ENCODE data around the gene ZBTB24.
"Not testable (repeated sequence)": the region's sequence is repeated elsewhere in the genome, so short reads cannot be mapped to it uniquely, and the experiment has no call there.

The ZBTB24 gene

DNA sequence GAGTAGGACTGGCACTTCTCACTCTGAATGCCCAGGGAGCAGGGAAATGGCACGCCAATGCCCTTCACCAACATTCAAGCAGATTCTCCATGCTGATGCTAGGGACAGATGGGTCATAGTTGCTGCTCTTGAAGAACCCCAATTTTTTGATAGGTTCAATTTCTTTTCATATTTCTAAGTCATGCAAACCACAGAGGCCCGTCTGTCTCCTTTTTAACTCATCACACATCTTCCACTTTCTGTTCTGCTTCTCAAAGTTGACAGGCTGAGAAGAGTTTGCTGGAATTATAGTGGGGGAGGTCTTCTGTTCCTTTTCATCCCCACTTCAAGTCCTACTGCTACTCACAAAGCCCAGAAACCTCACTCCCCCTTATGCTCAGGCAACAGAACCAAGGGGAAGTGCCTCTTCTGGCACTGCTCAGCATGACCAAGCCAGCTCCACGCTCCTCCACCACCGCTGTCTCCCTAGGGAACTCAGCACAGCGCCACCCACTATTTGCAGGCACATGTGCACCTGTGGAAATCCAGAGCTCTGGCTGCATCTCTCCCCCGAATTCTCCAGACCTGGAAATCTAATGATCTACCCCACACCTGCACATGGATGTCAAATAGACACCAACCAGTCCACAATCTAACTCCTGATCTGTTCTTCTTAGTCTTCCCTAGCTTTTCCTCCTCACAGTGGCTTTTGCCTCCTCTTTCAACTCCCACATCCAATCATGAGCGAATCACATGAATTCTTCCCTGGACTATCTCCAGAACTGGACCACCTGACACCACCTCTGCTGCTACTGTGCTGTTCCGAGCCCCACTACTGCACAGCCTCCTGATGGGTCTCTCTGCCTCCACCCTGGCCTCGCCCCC, 10.7 kb downstream of the ZBTB24 start:
- no peak overlapping the region for H3K27ac ChIP-seq (ENCODE audit: low read depth, low read length)

DNA sequence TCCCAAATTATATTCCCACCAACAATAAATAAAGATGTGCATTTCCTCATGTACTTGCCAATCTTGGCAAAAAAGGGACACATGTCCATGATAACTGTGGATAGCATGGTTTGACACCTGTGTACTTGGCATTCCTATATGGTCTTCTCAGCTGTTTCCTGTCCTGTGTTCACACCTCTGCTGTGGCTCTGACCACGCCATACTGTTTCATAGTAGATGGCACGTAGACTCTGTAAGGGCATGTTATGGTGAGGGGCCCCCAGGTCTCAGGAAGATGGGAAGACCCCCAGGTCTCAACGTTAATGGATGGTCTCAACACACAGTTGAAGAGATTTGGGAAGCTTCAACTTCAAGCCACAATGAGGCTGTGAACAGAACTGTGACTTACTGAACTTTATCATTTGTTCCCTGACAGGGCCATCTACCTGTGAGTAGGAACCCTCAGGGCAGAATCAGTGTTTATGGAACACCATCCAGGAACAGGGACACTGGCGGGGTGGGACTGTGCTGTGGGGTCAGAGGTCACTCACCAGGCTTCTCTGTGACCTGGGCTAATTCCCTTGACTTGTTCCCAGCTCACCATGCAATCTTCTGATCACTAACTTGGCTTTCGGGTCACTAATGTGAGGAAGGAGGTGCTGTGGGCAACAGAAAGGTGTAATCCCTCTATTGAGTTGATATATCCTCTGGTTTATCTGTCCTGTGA, 11.8 kb downstream of the ZBTB24 start:
- H3K27ac ChIP-seq (ENCODE audit: low read depth, low read length), result no peak overlapping the region
- H3K4me1 ChIP-seq (ENCODE audit: control insufficient read depth in 1 of 2, insufficient read depth in 2 of 2, low read length in 2 of 2), result peaks cover 4 to 25% of the 10 kb centered on the region in 2 donors
- H3K36me3 ChIP-seq (ENCODE audit: control insufficient read depth in 1 of 2, insufficient read depth in 2 of 2, low read length in 2 of 2), result peaks cover 30 to 83% of the 10 kb centered on the region in 2 donors
- H3K9ac ChIP-seq (ENCODE audit: low read depth in 1 of 2, low read length in 2 of 2), result no peak overlapping the region
- H3K4me3 ChIP-seq (ENCODE audit: low read depth in 1 of 2, low read length in 2 of 2), result no peak overlapping the region
- no peaks in the 10 kb centered on the region for H3K9me3 ChIP-seq (ENCODE audit: control insufficient read depth in 1 of 2, low read length in 2 of 2)
- H3K27me3 ChIP-seq (ENCODE audit: control insufficient read depth in 1 of 2, insufficient read depth in 2 of 2, low read length in 2 of 2), result no peaks in the 10 kb centered on the region

More for the DNA sequence above, 10.7 kb downstream of the ZBTB24 start:
- Histone ChIP-seq H3K9me3 (ENCODE audit: control insufficient read depth in 1 of 2, low read length in 2 of 2) (no peaks in the 10 kb centered on the region), H3K4me3 (ENCODE audit: low read depth in 1 of 2, low read length in 2 of 2) (no peak overlapping the region), H3K36me3 (ENCODE audit: control insufficient read depth in 1 of 2, insufficient read depth in 2 of 2, low read length in 2 of 2) (peaks cover 29 to 86% of the 10 kb centered on the region in 2 donors), H3K9ac (ENCODE audit: low read depth in 1 of 2, low read length in 2 of 2) (no peak overlapping the region), H3K4me1 (ENCODE audit: control insufficient read depth in 1 of 2, insufficient read depth in 2 of 2, low read length in 2 of 2) (peaks cover 4 to 19% of the 10 kb centered on the region in 2 donors), H3K27me3 (ENCODE audit: control insufficient read depth in 1 of 2, insufficient read depth in 2 of 2, low read length in 2 of 2) (no peaks in the 10 kb centered on the region)

DNA sequence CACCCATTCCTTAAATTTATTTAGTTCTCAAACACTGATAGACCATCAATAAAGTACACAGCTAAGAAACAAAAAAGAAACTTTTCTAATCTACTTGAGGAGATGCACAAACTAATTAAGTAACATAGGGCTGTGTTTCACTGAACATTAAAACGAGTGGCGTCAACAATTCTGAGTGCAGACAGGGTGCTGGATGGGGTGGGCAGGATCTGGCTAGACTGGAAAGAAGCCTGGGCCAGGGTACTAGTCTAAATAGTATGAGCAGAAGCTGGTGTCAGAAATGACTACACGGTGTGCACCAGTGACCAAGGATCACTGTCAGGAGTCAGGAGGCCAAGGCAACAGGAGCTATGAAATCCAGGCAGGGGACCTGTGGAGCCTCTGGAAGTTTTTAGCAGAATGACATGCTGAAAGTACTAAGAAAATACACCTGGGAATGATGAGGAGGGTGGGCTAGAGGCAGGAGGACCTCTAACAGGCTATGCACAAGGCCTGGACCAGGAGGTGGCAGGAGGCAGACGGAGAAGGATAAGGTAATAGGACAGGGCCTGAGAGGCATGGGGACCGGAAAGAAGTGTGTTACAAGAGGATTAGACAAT, 13.3 kb downstream of the ZBTB24 start:
- Histone ChIP-seq H3K27ac (ENCODE audit: low read depth, low read length) (no peak overlapping the region), H3K9me3 (ENCODE audit: control insufficient read depth in 1 of 2, low read length in 2 of 2) (no peaks in the 10 kb centered on the region), H3K36me3 (ENCODE audit: control insufficient read depth in 1 of 2, insufficient read depth in 2 of 2, low read length in 2 of 2) (peaks cover 34 to 81% of the 10 kb centered on the region in 2 donors), H3K9ac (ENCODE audit: low read depth in 1 of 2, low read length in 2 of 2) (no peak overlapping the region), H3K4me1 (ENCODE audit: control insufficient read depth in 1 of 2, insufficient read depth in 2 of 2, low read length in 2 of 2) (peaks cover 4 to 38% of the 10 kb centered on the region in 2 donors), H3K4me3 (ENCODE audit: low read depth in 1 of 2, low read length in 2 of 2) (no peak overlapping the region), H3K27me3 (ENCODE audit: control insufficient read depth in 1 of 2, insufficient read depth in 2 of 2, low read length in 2 of 2) (no peaks in the 10 kb centered on the region)

DNA sequence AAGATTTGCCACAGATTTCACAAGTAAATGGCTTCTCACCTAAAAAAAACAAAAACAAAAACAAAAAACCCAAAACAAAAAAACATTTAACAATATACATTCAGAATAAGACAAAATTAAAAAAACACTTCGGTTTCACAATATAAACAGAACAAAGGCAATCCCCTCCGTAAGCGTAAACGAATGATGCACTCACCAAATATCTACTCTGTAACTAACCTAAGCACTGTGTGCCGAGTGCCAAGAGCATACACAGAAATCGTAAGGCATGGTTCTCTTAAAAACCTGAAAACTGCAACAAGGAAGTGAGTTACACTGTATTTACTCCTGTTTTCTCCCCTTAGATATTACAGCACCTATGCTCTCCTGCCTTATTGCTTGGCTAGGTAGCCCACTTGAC, 15.3 kb downstream of the ZBTB24 start:
- Histone ChIP-seq H3K36me3 (ENCODE audit: control insufficient read depth in 1 of 2, insufficient read depth in 2 of 2, low read length in 2 of 2) (peaks cover 30 to 63% of the 10 kb centered on the region in 2 donors), H3K9me3 (ENCODE audit: control insufficient read depth in 1 of 2, low read length in 2 of 2) (no peaks in the 10 kb centered on the region), H3K4me1 (ENCODE audit: control insufficient read depth in 1 of 2, insufficient read depth in 2 of 2, low read length in 2 of 2) (peaks cover 4 to 34% of the 10 kb centered on the region in 2 donors), H3K4me3 (ENCODE audit: low read depth in 1 of 2, low read length in 2 of 2) (no peak overlapping the region), H3K27ac (ENCODE audit: low read depth, low read length) (no peak overlapping the region), H3K27me3 (ENCODE audit: control insufficient read depth in 1 of 2, insufficient read depth in 2 of 2, low read length in 2 of 2) (no peaks in the 10 kb centered on the region), H3K9ac (ENCODE audit: low read depth in 1 of 2, low read length in 2 of 2) (no peak overlapping the region)

DNA sequence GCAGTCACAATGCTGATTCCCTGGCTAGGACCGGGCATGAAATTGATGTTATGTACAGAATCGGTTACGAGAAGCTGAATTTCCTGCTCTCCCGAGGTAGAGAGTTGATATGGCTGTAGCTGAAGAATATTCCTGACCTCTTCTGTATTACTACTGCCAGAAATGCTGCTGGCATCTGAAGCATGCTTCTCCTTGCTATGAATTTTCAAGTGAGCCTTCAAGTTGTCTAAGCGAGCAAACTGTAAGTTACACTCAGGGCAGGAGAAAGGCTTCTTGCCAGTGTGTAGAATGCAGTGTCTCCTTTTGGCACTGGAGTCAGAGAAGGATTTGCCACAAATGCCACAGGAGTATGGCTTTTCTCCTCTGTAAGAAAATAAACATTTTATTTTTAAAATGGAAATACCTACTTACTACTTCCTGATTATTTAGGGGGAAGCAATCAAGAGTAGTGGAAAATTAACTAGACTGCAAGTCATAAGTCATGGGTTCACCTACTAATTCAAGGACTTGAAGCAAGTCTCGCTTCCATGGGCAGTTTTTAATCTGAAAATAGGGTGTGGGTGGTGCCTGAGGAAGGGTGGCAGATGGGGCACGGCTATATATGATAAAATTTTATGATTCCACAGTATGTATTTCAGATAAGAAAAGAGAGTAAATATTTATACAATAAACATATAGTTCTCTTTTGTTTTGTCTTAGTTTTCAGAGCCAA, 16.7 kb downstream of the ZBTB24 start:
- Histone ChIP-seq H3K36me3 (ENCODE audit: control insufficient read depth in 1 of 2, insufficient read depth in 2 of 2, low read length in 2 of 2) (peaks cover 23 to 58% of the 10 kb centered on the region in 2 donors), H3K4me3 (ENCODE audit: low read depth in 1 of 2, low read length in 2 of 2) (no peak overlapping the region), H3K4me1 (ENCODE audit: control insufficient read depth in 1 of 2, insufficient read depth in 2 of 2, low read length in 2 of 2) (peaks cover 0 to 21% of the 10 kb centered on the region in 2 donors), H3K27ac (ENCODE audit: low read depth, low read length) (peak overlapping the region; percentile 34), H3K9ac (ENCODE audit: low read depth in 1 of 2, low read length in 2 of 2) (no peak overlapping the region), H3K9me3 (ENCODE audit: control insufficient read depth in 1 of 2, low read length in 2 of 2) (no peaks in the 10 kb centered on the region), H3K27me3 (ENCODE audit: control insufficient read depth in 1 of 2, insufficient read depth in 2 of 2, low read length in 2 of 2) (no peaks in the 10 kb centered on the region)

DNA sequence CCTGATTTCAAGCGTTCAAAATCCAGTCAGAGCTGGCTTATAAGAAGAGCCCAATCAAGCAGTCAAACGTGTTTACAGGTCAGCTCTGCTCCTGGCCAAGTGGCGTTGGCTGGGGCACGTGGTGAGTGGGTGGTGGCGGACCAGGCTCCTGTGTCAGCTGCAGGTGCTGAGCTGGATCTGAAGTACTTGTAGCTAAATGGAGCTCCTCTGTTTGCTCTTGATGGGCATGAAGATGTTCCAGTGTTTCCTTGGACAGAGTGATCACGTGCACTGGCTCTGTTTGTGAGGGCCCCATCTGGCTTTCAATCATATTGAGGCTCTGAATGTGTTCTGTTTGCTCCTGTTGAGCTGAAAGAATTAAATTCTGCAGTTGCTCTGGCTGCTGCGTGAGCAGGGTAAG, 17.2 kb downstream of the ZBTB24 start:
- H3K27me3 ChIP-seq (ENCODE audit: control insufficient read depth in 1 of 2, insufficient read depth in 2 of 2, low read length in 2 of 2), result no peaks in the 10 kb centered on the region
- H3K36me3 ChIP-seq (ENCODE audit: control insufficient read depth in 1 of 2, insufficient read depth in 2 of 2, low read length in 2 of 2), result peaks cover 19 to 55% of the 10 kb centered on the region in 2 donors
- H3K4me3 ChIP-seq (ENCODE audit: low read depth in 1 of 2, low read length in 2 of 2), result no peak overlapping the region
- H3K9me3 ChIP-seq (ENCODE audit: control insufficient read depth in 1 of 2, low read length in 2 of 2), result no peaks in the 10 kb centered on the region
- no peak overlapping the region for H3K9ac ChIP-seq (ENCODE audit: low read depth in 1 of 2, low read length in 2 of 2)
- H3K4me1 ChIP-seq (ENCODE audit: control insufficient read depth in 1 of 2, insufficient read depth in 2 of 2, low read length in 2 of 2), result peaks cover 0 to 20% of the 10 kb centered on the region in 2 donors
- H3K27ac ChIP-seq (ENCODE audit: low read depth, low read length), result peak overlapping the region; percentile 34

DNA sequence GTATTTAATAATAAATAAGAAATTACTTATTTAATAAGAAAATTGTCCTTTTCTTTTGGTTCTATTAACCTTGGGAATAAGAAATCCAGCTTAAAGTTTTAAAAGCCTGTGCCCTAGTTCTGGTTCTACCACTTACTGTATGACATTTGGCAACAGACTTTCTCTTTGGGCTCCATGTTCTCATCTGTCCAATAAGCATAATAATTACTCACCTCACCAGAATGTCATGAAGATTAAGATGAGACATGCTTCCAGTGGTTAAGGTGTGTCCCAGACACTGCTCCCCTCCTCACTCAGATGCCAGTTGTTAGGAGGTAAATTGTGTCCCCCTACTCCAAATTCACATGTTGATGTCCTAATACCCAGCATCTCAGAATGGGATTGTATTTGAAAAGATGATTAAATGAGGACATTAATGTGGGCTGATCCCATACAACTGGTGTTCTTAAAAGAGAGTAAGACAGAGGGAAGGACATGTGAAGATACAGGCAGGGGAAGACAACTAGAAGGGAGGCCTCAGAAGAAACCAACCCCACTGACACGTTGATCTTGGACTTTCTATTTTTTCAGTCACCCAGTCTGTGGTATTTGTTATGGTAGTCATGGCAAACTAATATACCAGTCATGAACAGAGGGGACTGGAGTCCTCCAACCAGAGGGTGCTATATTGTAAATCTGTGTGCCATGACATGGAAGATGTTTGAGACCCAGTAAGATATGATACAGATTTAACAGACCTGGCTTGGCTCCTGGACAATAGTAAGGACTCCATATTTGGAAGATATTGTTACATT, 21.1 kb downstream of the ZBTB24 start:
- Histone ChIP-seq H3K27ac (ENCODE audit: low read depth, low read length) (no peak overlapping the region), H3K36me3 (ENCODE audit: control insufficient read depth in 1 of 2, insufficient read depth in 2 of 2, low read length in 2 of 2) (peaks cover 9 to 25% of the 10 kb centered on the region in 2 donors), H3K4me3 (ENCODE audit: low read depth in 1 of 2, low read length in 2 of 2) (no peak overlapping the region), H3K27me3 (ENCODE audit: control insufficient read depth in 1 of 2, insufficient read depth in 2 of 2, low read length in 2 of 2) (no peaks in the 10 kb centered on the region), H3K9me3 (ENCODE audit: control insufficient read depth in 1 of 2, low read length in 2 of 2) (no peaks in the 10 kb centered on the region), H3K9ac (ENCODE audit: low read depth in 1 of 2, low read length in 2 of 2) (no peak overlapping the region), H3K4me1 (ENCODE audit: control insufficient read depth in 1 of 2, insufficient read depth in 2 of 2, low read length in 2 of 2) (peaks cover 21 to 36% of the 10 kb centered on the region in 2 donors)

DNA sequence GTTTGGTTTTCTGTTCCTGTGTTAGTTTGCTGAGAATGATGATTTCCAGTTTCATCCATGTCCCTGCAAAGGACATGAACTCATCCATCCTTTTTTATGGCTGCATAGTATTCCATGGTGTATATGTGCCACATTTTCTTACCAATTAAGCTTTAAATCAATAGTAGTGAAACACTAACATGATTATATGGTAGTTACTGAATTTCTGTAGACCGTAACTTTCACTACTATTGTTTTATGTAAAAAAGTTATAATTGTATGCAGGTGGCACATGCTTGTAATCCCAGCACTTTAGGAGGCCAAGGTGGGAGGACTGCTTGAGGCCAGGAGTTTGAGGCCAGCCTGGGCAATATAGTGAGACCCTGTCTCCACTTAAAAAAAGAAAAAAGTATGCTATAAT, 21.8 kb downstream of the ZBTB24 start:
- not testable (repeated sequence) for H3K27ac ChIP-seq (ENCODE audit: low read depth, low read length); H3K4me3 ChIP-seq (ENCODE audit: low read depth in 1 of 2, low read length in 2 of 2)
- peaks cover 7 to 22% of the 10 kb centered on the region in 2 donors for H3K36me3 ChIP-seq (ENCODE audit: control insufficient read depth in 1 of 2, insufficient read depth in 2 of 2, low read length in 2 of 2)

DNA sequence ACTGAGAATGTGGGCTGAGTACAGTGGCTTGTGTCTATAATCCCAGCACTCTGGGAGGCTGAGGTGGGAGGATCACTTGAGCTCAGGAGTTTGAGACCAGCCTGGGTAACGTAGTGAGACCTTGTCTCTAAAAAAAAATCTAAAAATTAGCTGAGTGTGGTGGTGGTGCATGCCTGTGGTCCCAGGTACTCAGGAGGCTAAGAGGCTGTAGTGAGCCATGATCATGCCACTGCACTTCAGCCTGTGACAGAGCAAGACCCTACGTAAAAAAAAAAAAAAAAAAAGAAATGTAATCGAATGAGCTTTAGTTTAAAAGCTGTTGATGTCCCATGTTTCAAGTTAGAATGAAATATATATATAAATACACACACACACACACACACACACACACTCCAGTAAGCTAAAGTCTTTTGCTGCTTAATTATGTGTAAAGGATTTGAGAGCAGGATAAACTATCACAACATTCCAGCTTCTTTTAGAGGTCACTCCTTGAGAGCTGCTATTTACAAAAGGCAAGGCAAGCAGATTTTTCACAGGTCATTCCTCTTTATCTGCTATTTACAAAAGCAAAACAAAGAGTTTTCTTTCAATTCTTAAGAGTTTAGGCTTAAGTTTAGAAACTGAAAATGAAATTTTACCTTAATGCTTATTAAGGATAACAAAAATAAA, 22.7 kb downstream of the ZBTB24 start:
- Histone ChIP-seq H3K4me1 (ENCODE audit: control insufficient read depth in 1 of 2, insufficient read depth in 2 of 2, low read length in 2 of 2) (peaks cover 27 to 29% of the 10 kb centered on the region in 2 donors), H3K9me3 (ENCODE audit: control insufficient read depth in 1 of 2, low read length in 2 of 2) (no peaks in the 10 kb centered on the region), H3K4me3 (ENCODE audit: low read depth in 1 of 2, low read length in 2 of 2) (no peak overlapping the region), H3K36me3 (ENCODE audit: control insufficient read depth in 1 of 2, insufficient read depth in 2 of 2, low read length in 2 of 2) (peaks cover 0 to 13% of the 10 kb centered on the region in 2 donors), H3K9ac (ENCODE audit: low read depth in 1 of 2, low read length in 2 of 2) (no peak overlapping the region), H3K27me3 (ENCODE audit: control insufficient read depth in 1 of 2, insufficient read depth in 2 of 2, low read length in 2 of 2) (no peaks in the 10 kb centered on the region), H3K27ac (ENCODE audit: low read depth, low read length) (no peak overlapping the region)

More for the DNA sequence above, 21.8 kb downstream of the ZBTB24 start:
- H3K9me3 ChIP-seq (ENCODE audit: control insufficient read depth in 1 of 2, low read length in 2 of 2); H3K9ac ChIP-seq (ENCODE audit: low read depth in 1 of 2, low read length in 2 of 2); H3K27me3 ChIP-seq (ENCODE audit: control insufficient read depth in 1 of 2, insufficient read depth in 2 of 2, low read length in 2 of 2): not testable (repeated sequence)
- H3K4me1 ChIP-seq (ENCODE audit: control insufficient read depth in 1 of 2, insufficient read depth in 2 of 2, low read length in 2 of 2), result peaks cover 28 to 36% of the 10 kb centered on the region in 2 donors

Measured in duodenal mucosa (tissue), 2 donors.